Measurements from ENCODE around the gene UROD. TPM values are rescaled to one million over a fixed set of nuclear protein-coding genes. Genes with fewer than 3 reads are reported as not detected.

UROD gene
- total RNA-seq, 1 experiment from 2014 or later, result 92.2 TPM

GRCh38 chr1:45032837-45033236 is 20.8 kb downstream of the UROD start:
- Histone ChIP-seq H3K79me1 (ENCODE audit: insufficient read depth, low read depth, low read length, poor library complexity, severe bottlenecking) (no peaks in the 10 kb centered on the region), H3K56ac (ENCODE audit: insufficient read length, low read depth, low read length) (no peak overlapping the region), H3K9me3 (ENCODE audit: control insufficient read depth, low read depth, low read length) (no peaks in the 10 kb centered on the region), H3K4me2 (ENCODE audit: insufficient read depth, insufficient read length, low read length) (no peak overlapping the region), H2BK15ac (ENCODE audit: low read depth, low read length) (no peak overlapping the region), H4K5ac (ENCODE audit: insufficient read length, low read depth, low read length) (no peak overlapping the region), H3K27me3 (ENCODE audit: insufficient read depth, low read length) (no peaks in the 10 kb centered on the region), H2BK12ac (ENCODE audit: insufficient read length, low read depth, low read length) (no peak overlapping the region), H2BK20ac (ENCODE audit: low read depth, low read length, poor library complexity, severe bottlenecking) (no peak overlapping the region), H4K20me1 (ENCODE audit: control insufficient read depth, insufficient read depth, insufficient read length) (no peaks in the 10 kb centered on the region), H2BK5ac (ENCODE audit: insufficient read length, low read length) (no peak overlapping the region), H3K4ac (ENCODE audit: low read depth, low read length) (no peak overlapping the region), H3T11ph (ENCODE audit: low read length) (no peak overlapping the region), H4K8ac (replicated peaks; ENCODE audit: insufficient read length, low read depth, low read length) (no peak overlapping the region), H3K23ac (ENCODE audit: insufficient read length, low read depth, low read length) (no peak overlapping the region), H2AFZ (ENCODE audit: low read length) (no peak overlapping the region), H4K91ac (ENCODE audit: insufficient read length, low read depth, low read length) (no peak overlapping the region), H2BK120ac (ENCODE audit: low read depth, low read length, poor library complexity, severe bottlenecking) (no peak overlapping the region), H3K4me1 (ENCODE audit: insufficient read depth, low read length) (no peaks in the 10 kb centered on the region), H3K79me2 (ENCODE audit: insufficient read depth, low read length) (no peaks in the 10 kb centered on the region), H2AK5ac (ENCODE audit: insufficient read length, low read length) (no peak overlapping the region), H3K9ac (ENCODE audit: extremely low read depth, insufficient read length, low read length) (no peak overlapping the region), H3K18ac (ENCODE audit: insufficient read length, low read depth, low read length) (no peak overlapping the region), H3K23me2 (ENCODE audit: insufficient read length, low read depth, low read length, poor library complexity, severe bottlenecking) (no peaks in the 10 kb centered on the region), H3K14ac (ENCODE audit: insufficient read depth, low read length) (no peak overlapping the region), H3K27ac (ENCODE audit: insufficient read length, low read depth, low read length) (no peak overlapping the region)
- no peak for TF ChIP-seq CTCF (conservative IDR thresholded peaks at IDR 0.05)
- DNase-seq, result no peak
- Mint-ChIP-seq H3K9me3 (no peaks in the 10 kb centered on the region), H3K4me1 (no peaks in the 10 kb centered on the region), H3K27ac (0 out of 7 replicates have a peak overlapping the region, but pooled peaks of 1 of the 3 experiments have one; percentile 12), H3K4me3 (no peak overlapping the region), H3K36me3 (ENCODE audit: insufficient read depth in 1 of 3, low read depth in 3 of 3) (no peaks in the 10 kb centered on the region), H3K27me3 (ENCODE audit: low read depth) (no peaks in the 10 kb centered on the region)
- no CpG with 5 or more reads among the region's 2 CpGs for WGBS (ENCODE audit: extremely low coverage, insufficient read length, low lambda C conversion rate)

All from H9 (cell line).